ENCODE measurements around the gene PSMA5. TPM values are rescaled to one million over a fixed set of nuclear protein-coding genes. Genes with fewer than 3 reads are reported as not detected.

The PSMA5 gene
- total RNA-seq, 1 experiment from 2014 or later: 147 TPM

Other genes starting within 250 kb of the PSMA5 start
- 205 and 214 TPM in 2 replicates for gene SARS1, start 212.5 kb downstream of the PSMA5 start, total RNA-seq (2014; rRNA removed; shearing (Covaris generic))
- 4.2 and 5.0 TPM in 2 replicates for gene CELSR2, start 176.9 kb downstream of the PSMA5 start, total RNA-seq (2014; rRNA removed; shearing (Covaris generic))
- gene PSRC1, start 143.3 kb downstream of the PSMA5 start, total RNA-seq (2014; rRNA removed; shearing (Covaris generic)): 46.8 and 58.2 TPM in 2 replicates
- gene MYBPHL, start 119.4 kb downstream of the PSMA5 start, total RNA-seq (2014; rRNA removed; shearing (Covaris generic)): 0.18 TPM in 1 of 2 replicates, not detected in the other
- gene SORT1, start 28.5 kb downstream of the PSMA5 start, total RNA-seq (2014; rRNA removed; shearing (Covaris generic)): 15.1 and 17.7 TPM in 2 replicates
- not detected in 2 replicates for gene SYPL2, start 40.1 kb upstream of the PSMA5 start, total RNA-seq (2014; rRNA removed; shearing (Covaris generic))
- gene ATXN7L2, start 57.5 kb upstream of the PSMA5 start, total RNA-seq (2014; rRNA removed; shearing (Covaris generic)): 2.9 and 6.8 TPM in 2 replicates
- gene CYB561D1, start 67.6 kb upstream of the PSMA5 start, total RNA-seq (2014; rRNA removed; shearing (Covaris generic)): 0.31 and 3.1 TPM in 2 replicates
- gene AMIGO1, start 83.3 kb upstream of the PSMA5 start, total RNA-seq (2014; rRNA removed; shearing (Covaris generic)): 0.07 and 0.25 TPM in 2 replicates
- not detected in 2 replicates for gene GPR61, start 113.4 kb upstream of the PSMA5 start, total RNA-seq (2014; rRNA removed; shearing (Covaris generic))
- gene GNAI3, start 122.2 kb upstream of the PSMA5 start, total RNA-seq (2014; rRNA removed; shearing (Covaris generic)): 6.8 and 8.9 TPM in 2 replicates
- gene GNAT2, start 193.2 kb upstream of the PSMA5 start, total RNA-seq (2014; rRNA removed; shearing (Covaris generic)): not detected in 2 replicates
- gene AMPD2, start 193.4 kb upstream of the PSMA5 start, total RNA-seq (2014; rRNA removed; shearing (Covaris generic)): 90.0 and 101 TPM in 2 replicates
- 18.7 and 24.5 TPM in 2 replicates for gene GSTM4, start 229.7 kb upstream of the PSMA5 start, total RNA-seq (2014; rRNA removed; shearing (Covaris generic))
- 18.2 and 24.6 TPM in 2 replicates for gene GSTM2, start 241.6 kb upstream of the PSMA5 start, total RNA-seq (2014; rRNA removed; shearing (Covaris generic))

All from G401 (cell line).